ENCODE results near the gene SLC34A1.
"Not testable (repeated sequence)": the region's sequence is repeated elsewhere in the genome, so short reads cannot be mapped to it uniquely, and the experiment has no call there.

Gene SLC34A1

GRCh38 chr5:177405312-177405711, 21.1 kb downstream of the SLC34A1 start:
- H3K4me3 ChIP-seq (ENCODE audit: low read depth, low read length), result no peak overlapping the region

- H3K4me3 ChIP-seq (ENCODE audit: low read depth, low read length), result no peak overlapping the region
Observed at GRCh38 chr5:177405805-177406204, 21.6 kb downstream of the SLC34A1 start.

- no peak within 1 kb of the TSS for H3K4me3 ChIP-seq (ENCODE audit: low read depth, low read length)
Observed at GRCh38 chr5:177409043-177409801, 25.0 kb downstream of the SLC34A1 start, which contains the start of gene F12. Gene F12 (minus strand): TSS chr5:177409564. CDS start chr5:177409527, 37 bp downstream.

- H3K4me3 ChIP-seq (ENCODE audit: low read depth, low read length), result no peak overlapping the region
Observed at GRCh38 chr5:177410575-177410974, 26.3 kb downstream of the SLC34A1 start.

GRCh38 chr5:177412603-177413233, 28.5 kb downstream of the SLC34A1 start:
- no peak overlapping the region for H3K4me3 ChIP-seq (ENCODE audit: low read depth, low read length)

- H3K4me3 ChIP-seq (ENCODE audit: low read depth, low read length), result no peak overlapping the region
Observed at GRCh38 chr5:177414481-177414880, 30.2 kb downstream of the SLC34A1 start.

GRCh38 chr5:177417081-177417480, 32.8 kb downstream of the SLC34A1 start:
- not testable (repeated sequence) for H3K4me3 ChIP-seq (ENCODE audit: low read depth, low read length)

GRCh38 chr5:177419046-177419445, 34.8 kb downstream of the SLC34A1 start:
- H3K4me3 ChIP-seq (ENCODE audit: low read depth, low read length), result no peak overlapping the region

GRCh38 chr5:177420472-177420871, 36.2 kb downstream of the SLC34A1 start:
- H3K4me3 ChIP-seq (ENCODE audit: low read depth, low read length), result not testable (repeated sequence)

GRCh38 chr5:177421062-177421798, 37.0 kb downstream of the SLC34A1 start:
- H3K4me3 ChIP-seq (ENCODE audit: low read depth, low read length), result no peak overlapping the region

- H3K4me3 ChIP-seq (ENCODE audit: low read depth, low read length), result no peak overlapping the region
Observed at GRCh38 chr5:177423671-177424070, 39.4 kb downstream of the SLC34A1 start.

- peak overlapping the region; percentile 68 for H3K4me3 ChIP-seq (ENCODE audit: low read depth, low read length)
Observed at GRCh38 chr5:177425196-177425800, 41.1 kb downstream of the SLC34A1 start.

GRCh38 chr5:177425801-177426565, 41.7 kb downstream of the SLC34A1 start:
- peak overlapping the region; percentile 68 for H3K4me3 ChIP-seq (ENCODE audit: low read depth, low read length)

- peak within 1 kb of the TSS; percentile 72 for H3K4me3 ChIP-seq (ENCODE audit: low read depth, low read length)
Observed at GRCh38 chr5:177426566-177427210, 42.5 kb downstream of the SLC34A1 start, which contains the start of gene GRK6. Gene GRK6 (plus strand): TSS chr5:177426676. CDS start chr5:177426846, 170 bp downstream.

GRCh38 chr5:177427211-177427822, 43.1 kb downstream of the SLC34A1 start:
- H3K4me3 ChIP-seq (ENCODE audit: low read depth, low read length), result peak overlapping the region; percentile 72

GRCh38 chr5:177427919-177428573, 43.8 kb downstream of the SLC34A1 start:
- H3K4me3 ChIP-seq (ENCODE audit: low read depth, low read length), result no peak overlapping the region

- H3K4me3 ChIP-seq (ENCODE audit: low read depth, low read length), result no peak overlapping the region
Observed at GRCh38 chr5:177428574-177429217, 44.5 kb downstream of the SLC34A1 start.

- H3K4me3 ChIP-seq (ENCODE audit: low read depth, low read length), result no peak overlapping the region
Observed at GRCh38 chr5:177429248-177430040, 45.2 kb downstream of the SLC34A1 start.

Data from iPS-11a (cell line).